ENCODE measurements around the gene HSPBP1. TPM values are rescaled to one million over a fixed set of nuclear protein-coding genes. Genes with fewer than 3 reads are reported as not detected.

HSPBP1 gene
- total and polyA plus RNA-seq, 2 of the 13 experiments (the other 11 are each of a cell fraction or from before 2014, with no cell fraction given): 22.3 to 33.7 TPM

DNA sequence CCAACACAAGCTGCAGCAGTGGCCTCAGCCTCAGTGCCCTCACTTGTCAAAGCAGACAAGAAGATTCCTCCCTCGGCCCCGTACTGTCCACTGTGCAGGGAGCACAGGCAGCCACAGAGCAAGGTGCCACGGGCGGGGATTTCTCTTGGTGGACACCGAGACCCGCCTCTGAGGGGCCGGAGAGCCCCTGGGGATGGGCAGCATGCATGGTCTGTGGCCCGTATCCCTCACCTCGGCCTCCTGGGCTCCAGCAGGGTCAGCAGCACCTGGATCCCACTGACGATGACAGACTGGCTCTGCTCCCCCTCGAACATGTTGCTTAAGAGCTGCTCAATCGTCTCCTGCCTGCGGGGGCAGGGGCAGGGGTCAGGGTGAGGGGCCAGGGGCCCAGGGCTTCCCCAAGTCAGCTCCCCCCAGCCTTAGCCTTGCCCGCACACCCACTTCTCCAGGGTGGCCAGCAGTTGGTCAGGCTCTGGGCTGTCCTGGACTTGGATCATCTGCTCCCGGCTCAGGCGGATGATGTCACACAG lies 37.9 kb downstream of the HSPBP1 start:
- no peak for FAIRE-seq
- WGBS (ENCODE audit: low lambda C conversion rate): 95% methylated on average over 4 of the region's 16 CpGs
- no peak for ATAC-seq
- no peak overlapping the region for H2AFZ ChIP-seq (ENCODE audit: low read length)
- no peak overlapping the region for H3K9ac ChIP-seq (ENCODE audit: insufficient read depth, low read depth, low read length)
- peaks cover 1% of the 10 kb centered on the region; the same call in 1 of the 2 replicates for H4K20me1 ChIP-seq (ENCODE audit: insufficient read depth, low read length)
- no peaks in the 10 kb centered on the region for H3K9me3 ChIP-seq (ENCODE audit: low read length)
- no TSS peak for BruUV-seq (replicated peaks)
- peaks cover 56 to 88% of the 10 kb centered on the region in 2 experiments for H3K36me3 ChIP-seq (replicated peaks in 1 of 2; ENCODE audit: control insufficient read depth in 1 of 2, insufficient read depth in 2 of 2, low read length in 2 of 2)
- H3K27me3 ChIP-seq (ENCODE audit: control insufficient read depth in 1 of 2, insufficient read depth in 2 of 2, low read length in 2 of 2): no peaks in the 10 kb centered on the region
- H3K27ac ChIP-seq (ENCODE audit: extremely low read length, insufficient read depth, low read length): no peak overlapping the region
- ChIA-PET POLR2A (interaction anchor here (1.3 kb wide), 1 partner anchor 15 kb away, joined by 3 read pairs; no protein-coding TSS in a partner anchor), CTCF (ENCODE audit: low intra/inter-chr PET ratio, low total read pairs) (no interaction called here)
- DNase-seq (ENCODE audit: low spot score): no peak
- H3K4me2 ChIP-seq (ENCODE audit: low read depth, low read length): no peak overlapping the region
- no peak overlapping the region for H3K4me3 ChIP-seq (replicated peaks in 1 of 3; ENCODE audit: insufficient read depth in 1 of 3, low read depth in 2 of 3, low read length in 3 of 3)
- no peaks in the 10 kb centered on the region for H3K79me2 ChIP-seq (ENCODE audit: insufficient read depth, low read length)
- in situ Hi-C loops (cut with HindIII; ENCODE audit: extremely low pct_ligation_motif_present, low pct_unique_long_range_greater_than_20kb) (no loop called here), intact Hi-C loops (cut with micrococcal nuclease; ENCODE audit: unreplicated experiment) (no loop called here)
- no peaks in the 10 kb centered on the region for H3K4me1 ChIP-seq (ENCODE audit: insufficient read depth, low read length)
- TF ChIP-seq, protein P1, sequence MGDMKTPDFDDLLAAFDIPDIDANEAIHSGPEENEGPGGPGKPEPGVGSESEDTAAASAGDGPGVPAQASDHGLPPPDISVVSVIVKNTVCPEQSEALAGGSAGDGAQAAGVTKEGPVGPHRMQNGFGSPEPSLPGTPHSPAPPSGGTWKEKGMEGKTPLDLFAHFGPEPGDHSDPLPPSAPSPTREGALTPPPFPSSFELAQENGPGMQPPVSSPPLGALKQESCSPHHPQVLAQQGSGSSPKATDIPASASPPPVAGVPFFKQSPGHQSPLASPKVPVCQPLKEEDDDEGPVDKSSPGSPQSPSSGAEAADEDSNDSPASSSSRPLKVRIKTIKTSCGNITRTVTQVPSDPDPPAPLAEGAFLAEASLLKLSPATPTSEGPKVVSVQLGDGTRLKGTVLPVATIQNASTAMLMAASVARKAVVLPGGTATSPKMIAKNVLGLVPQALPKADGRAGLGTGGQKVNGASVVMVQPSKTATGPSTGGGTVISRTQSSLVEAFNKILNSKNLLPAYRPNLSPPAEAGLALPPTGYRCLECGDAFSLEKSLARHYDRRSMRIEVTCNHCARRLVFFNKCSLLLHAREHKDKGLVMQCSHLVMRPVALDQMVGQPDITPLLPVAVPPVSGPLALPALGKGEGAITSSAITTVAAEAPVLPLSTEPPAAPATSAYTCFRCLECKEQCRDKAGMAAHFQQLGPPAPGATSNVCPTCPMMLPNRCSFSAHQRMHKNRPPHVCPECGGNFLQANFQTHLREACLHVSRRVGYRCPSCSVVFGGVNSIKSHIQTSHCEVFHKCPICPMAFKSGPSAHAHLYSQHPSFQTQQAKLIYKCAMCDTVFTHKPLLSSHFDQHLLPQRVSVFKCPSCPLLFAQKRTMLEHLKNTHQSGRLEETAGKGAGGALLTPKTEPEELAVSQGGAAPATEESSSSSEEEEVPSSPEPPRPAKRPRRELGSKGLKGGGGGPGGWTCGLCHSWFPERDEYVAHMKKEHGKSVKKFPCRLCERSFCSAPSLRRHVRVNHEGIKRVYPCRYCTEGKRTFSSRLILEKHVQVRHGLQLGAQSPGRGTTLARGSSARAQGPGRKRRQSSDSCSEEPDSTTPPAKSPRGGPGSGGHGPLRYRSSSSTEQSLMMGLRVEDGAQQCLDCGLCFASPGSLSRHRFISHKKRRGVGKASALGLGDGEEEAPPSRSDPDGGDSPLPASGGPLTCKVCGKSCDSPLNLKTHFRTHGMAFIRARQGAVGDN (CRISPR knock-in tag; IDR thresholded peaks at IDR 0.05): peak; percentile 7; the same call in 1 of the 2 replicates
- TF ChIP-seq CEBPG (CRISPR knock-in tag; IDR thresholded peaks at IDR 0.05): no peak
- TF ChIP-seq, protein P2, sequence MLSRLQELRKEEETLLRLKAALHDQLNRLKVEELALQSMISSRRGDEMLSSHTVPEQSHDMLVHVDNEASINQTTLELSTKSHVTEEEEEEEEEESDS (CRISPR knock-in tag; IDR thresholded peaks at IDR 0.05; ENCODE audit: borderline replicate concordance): no peak
- TF ChIP-seq, protein P3, sequence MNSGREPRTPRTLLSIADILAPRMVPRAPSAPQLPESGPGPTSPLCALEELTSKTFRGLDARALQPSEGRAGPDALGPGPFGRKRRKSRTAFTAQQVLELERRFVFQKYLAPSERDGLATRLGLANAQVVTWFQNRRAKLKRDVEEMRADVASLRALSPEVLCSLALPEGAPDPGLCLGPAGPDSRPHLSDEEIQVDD (CRISPR knock-in tag; IDR thresholded peaks at IDR 0.05; ENCODE audit: borderline replicate concordance): no peak

Data from HepG2 (cell line).